ENCODE results near the gene RELN. TPM values are rescaled to one million over a fixed set of nuclear protein-coding genes. Genes with fewer than 3 reads are reported as not detected.

Gene RELN
- total RNA-seq, 1 donor from 2014 or later, result 17.5 TPM

DNA sequence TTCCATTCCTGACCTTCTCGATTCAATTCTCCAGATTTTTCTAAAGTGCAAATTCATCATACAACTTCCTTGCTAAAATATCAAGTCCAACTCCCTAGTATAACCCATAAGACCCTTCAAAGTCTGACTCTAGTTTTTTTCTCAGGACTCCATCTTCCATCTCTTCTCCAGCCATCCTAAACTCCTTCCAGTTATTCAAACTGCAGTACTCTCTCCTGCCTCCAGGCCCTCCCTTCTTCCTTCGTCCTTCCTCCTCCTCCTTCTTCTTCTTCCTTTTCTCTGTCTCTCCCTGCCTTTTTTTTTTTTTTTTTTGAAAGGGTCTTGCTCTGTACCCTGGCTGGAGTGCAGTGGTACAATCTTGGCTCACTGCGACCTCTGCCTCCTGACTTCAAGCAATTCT is 111.9 kb downstream of the RELN start:
- Mint-ChIP-seq H3K36me3 (peaks cover 3% of the 10 kb centered on the region), H3K27ac (no peak overlapping the region), H3K4me1 (ENCODE audit: unreplicated experiment) (no peaks in the 10 kb centered on the region), H3K27me3 (peaks cover 7% of the 10 kb centered on the region), H3K4me3 (no peak overlapping the region), H3K9me3 (no peaks in the 10 kb centered on the region)
- TF ChIP-seq, protein P1, sequence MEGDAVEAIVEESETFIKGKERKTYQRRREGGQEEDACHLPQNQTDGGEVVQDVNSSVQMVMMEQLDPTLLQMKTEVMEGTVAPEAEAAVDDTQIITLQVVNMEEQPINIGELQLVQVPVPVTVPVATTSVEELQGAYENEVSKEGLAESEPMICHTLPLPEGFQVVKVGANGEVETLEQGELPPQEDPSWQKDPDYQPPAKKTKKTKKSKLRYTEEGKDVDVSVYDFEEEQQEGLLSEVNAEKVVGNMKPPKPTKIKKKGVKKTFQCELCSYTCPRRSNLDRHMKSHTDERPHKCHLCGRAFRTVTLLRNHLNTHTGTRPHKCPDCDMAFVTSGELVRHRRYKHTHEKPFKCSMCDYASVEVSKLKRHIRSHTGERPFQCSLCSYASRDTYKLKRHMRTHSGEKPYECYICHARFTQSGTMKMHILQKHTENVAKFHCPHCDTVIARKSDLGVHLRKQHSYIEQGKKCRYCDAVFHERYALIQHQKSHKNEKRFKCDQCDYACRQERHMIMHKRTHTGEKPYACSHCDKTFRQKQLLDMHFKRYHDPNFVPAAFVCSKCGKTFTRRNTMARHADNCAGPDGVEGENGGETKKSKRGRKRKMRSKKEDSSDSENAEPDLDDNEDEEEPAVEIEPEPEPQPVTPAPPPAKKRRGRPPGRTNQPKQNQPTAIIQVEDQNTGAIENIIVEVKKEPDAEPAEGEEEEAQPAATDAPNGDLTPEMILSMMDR (conservative IDR thresholded peaks at IDR 0.05), result peak; percentile 30
- DNase-seq (ENCODE audit: extremely low spot score, unreplicated experiment), result no peak

DNA sequence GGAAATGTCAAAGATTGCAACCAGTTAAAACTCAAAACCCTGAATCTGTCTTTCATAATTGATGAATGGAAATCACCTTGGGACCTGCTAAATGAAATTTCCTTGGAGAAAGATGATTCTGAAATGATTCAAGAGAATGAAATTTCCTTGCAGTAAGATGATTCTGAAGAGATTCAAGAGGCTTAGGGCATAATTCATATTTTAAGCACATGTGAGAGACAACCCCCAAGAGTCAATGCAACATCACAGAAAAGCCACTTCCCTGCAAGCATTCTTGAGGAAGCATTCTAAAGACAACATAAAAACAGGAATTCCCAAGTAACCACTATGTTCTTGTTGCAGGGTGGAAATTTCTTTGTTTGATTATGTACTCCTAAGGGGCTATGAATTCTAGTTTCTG is 113.7 kb downstream of the RELN start:
- H3K27me3 Mint-ChIP-seq, result peaks cover 7% of the 10 kb centered on the region
- H3K27ac Mint-ChIP-seq, result no peak overlapping the region
- H3K36me3 Mint-ChIP-seq, result peaks cover 3% of the 10 kb centered on the region

DNA sequence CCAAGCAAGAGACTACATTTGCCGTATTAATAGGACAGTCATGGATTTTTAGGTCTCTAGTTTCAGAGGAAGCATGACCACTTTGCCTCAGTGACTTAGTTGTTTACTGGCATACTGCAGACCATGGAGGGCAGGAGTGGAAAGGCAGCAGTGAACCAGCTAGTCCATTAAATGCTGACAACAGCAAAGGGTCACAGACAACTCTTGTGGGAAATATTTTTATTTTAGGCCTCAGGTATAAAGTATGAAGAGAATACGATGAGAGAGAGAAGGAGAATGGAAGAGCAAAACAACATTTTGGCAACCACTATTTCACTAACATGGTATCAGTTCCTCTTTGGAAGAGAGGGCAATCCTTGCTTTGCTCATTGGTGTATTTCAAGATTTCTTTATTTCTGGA is 118.0 kb downstream of the RELN start:
- H3K36me3 Mint-ChIP-seq, result no peaks in the 10 kb centered on the region
- no peak overlapping the region for H3K4me3 Mint-ChIP-seq
- peaks cover 8% of the 10 kb centered on the region for H3K4me1 Mint-ChIP-seq (ENCODE audit: unreplicated experiment)
- TF ChIP-seq, protein P1 (conservative IDR thresholded peaks at IDR 0.05), result no peak
- peaks cover 3% of the 10 kb centered on the region for H3K27me3 Mint-ChIP-seq
- no peak for DNase-seq (ENCODE audit: extremely low spot score, unreplicated experiment)
- H3K9me3 Mint-ChIP-seq, result no peaks in the 10 kb centered on the region
- no peak overlapping the region for H3K27ac Mint-ChIP-seq

More for the DNA sequence above, 113.7 kb downstream of the RELN start:
- Mint-ChIP-seq H3K4me3 (no peak overlapping the region), H3K4me1 (ENCODE audit: unreplicated experiment) (no peaks in the 10 kb centered on the region), H3K9me3 (no peaks in the 10 kb centered on the region)
- TF ChIP-seq, protein P1 (conservative IDR thresholded peaks at IDR 0.05), result no peak
- no peak for DNase-seq (ENCODE audit: extremely low spot score, unreplicated experiment)

DNA sequence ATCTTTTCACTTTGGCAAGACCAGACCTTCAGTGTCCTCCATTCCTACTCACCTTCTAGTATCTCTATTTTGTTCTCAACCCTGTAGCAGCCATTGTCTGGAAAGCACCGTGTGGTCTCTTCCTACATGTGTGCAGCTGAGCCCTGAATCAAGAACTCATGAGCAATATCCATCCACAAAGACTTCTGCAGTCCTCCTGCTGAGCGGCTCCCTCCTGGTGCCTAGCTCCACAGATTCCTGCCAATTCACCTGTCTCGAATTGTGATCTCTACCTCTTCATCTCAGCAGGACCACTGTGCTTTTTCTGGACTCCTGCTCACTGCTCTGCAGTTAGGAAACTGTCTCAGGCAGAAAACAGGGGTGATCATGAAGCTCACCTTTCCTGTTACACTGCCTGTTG is 118.8 kb downstream of the RELN start:
- peaks cover 8% of the 10 kb centered on the region for H3K4me1 Mint-ChIP-seq (ENCODE audit: unreplicated experiment)
- H3K36me3 Mint-ChIP-seq, result no peaks in the 10 kb centered on the region
- no peak overlapping the region for H3K4me3 Mint-ChIP-seq
- DNase-seq (ENCODE audit: extremely low spot score, unreplicated experiment), result no peak
- TF ChIP-seq, protein P1 (conservative IDR thresholded peaks at IDR 0.05), result no peak
- no peaks in the 10 kb centered on the region for H3K9me3 Mint-ChIP-seq
- H3K27ac Mint-ChIP-seq, result no peak overlapping the region
- peaks cover 3% of the 10 kb centered on the region for H3K27me3 Mint-ChIP-seq

DNA sequence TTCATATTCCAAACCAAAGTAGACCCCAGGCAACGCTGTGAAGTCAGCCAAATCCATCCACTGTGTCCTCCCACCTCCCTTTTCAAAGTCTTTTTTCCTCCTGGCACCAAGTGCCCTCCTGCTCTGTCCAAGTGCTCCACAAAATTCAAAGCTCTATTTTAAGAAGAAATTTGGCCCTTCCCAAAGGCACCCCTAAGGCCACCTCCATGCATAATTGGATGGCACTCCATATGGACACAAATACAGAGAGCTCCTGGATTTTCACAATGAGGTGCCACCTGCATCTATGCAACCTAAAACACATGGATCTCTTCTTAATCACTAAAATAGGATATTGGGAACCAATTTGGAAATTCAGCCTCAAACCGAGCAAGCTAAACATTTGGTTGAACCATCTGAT is 121.6 kb downstream of the RELN start:
- TF ChIP-seq, protein P1 (conservative IDR thresholded peaks at IDR 0.05), result no peak
- H3K4me3 Mint-ChIP-seq, result no peak overlapping the region
- H3K4me1 Mint-ChIP-seq (ENCODE audit: unreplicated experiment), result peaks cover 8% of the 10 kb centered on the region

DNA sequence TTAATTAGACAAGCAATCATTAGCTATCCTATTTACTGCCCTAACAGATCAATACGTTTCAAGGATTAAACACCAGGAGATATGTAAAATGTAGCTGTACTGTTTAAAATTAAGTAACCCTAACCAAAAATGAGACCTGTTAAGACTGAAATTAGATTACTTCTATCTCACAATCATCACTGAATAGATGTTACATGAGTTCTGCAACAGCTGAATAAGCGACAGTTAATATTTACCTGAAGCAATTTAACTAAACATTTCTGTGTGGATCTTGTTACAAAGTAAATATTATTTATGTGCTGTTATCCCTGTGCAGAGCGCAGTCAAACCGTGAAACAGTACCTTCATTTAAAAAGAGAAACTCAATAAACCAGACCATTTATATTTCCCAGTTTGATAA is 122.5 kb downstream of the RELN start:
- Mint-ChIP-seq H3K36me3 (no peaks in the 10 kb centered on the region), H3K4me3 (no peak overlapping the region), H3K27me3 (peaks cover 3% of the 10 kb centered on the region), H3K9me3 (no peaks in the 10 kb centered on the region), H3K27ac (no peak overlapping the region), H3K4me1 (ENCODE audit: unreplicated experiment) (peaks cover 8% of the 10 kb centered on the region)
- no peak for DNase-seq (ENCODE audit: extremely low spot score, unreplicated experiment)
- TF ChIP-seq, protein P1 (conservative IDR thresholded peaks at IDR 0.05), result no peak

More for the DNA sequence above, 121.6 kb downstream of the RELN start:
- Mint-ChIP-seq H3K9me3 (no peaks in the 10 kb centered on the region), H3K27ac (no peak overlapping the region), H3K27me3 (peaks cover 3% of the 10 kb centered on the region), H3K36me3 (no peaks in the 10 kb centered on the region)
- no peak for DNase-seq (ENCODE audit: extremely low spot score, unreplicated experiment)

Measured in type B pancreatic cell (in vitro differentiated cells).